GM19468 (cell line): Measurements from ENCODE around the gene SSBP3.

ENCODE experiments used
- ATAC-seq: cut with Tn5 transposase; IDR thresholded peaks from one replicate; pipeline ENCODE4 v1.9.1; 2021; ENCODE audit warnings: mild to moderate bottlenecking, moderate library complexity, moderate number of reproducible peaks; ENCODE audit not compliant: unreplicated experiment; ENCODE audit errors: extremely low read depth

SSBP3 gene

DNA sequence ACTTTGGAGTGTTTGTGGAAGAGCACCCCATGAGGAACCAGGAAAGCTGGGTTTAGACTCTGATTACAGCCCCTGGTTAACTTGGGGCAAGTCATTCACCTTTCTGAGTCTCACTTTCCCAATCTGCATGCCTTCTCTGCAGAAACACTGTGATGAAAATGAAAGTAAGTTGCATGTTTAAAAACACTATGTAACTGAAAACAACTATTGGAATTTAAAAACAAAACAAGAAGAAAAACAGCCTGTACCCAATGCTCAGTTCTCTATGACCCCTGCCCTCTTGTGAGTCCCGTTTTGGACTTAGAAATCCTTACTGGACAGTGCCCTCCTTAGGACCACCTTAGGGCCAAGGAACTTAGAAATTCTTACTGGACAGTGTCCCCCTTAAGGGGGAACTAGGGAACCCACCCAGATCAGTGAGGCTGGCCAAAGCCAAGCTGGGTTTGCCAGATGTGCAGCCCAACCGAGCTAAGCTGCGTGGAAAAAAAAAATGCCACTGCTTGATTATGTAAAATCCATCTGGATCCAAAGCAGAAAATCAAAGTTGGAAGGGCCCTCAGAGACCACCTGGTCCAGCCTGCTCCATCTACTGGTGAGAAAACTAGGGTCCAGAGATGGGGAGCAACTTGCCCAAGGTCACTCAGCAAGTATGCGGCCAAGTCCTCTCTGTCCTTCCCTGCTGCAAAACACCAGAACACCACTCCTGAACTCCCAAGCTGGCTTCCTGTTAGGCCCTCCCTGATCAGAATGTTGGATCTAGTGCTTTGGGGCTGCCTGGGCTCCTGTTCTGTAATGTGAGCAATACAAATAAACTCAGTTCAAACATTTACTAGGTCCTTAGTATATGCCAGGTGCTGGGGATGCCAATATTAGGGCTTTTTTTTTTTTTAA is 128.5 kb downstream of the SSBP3 start:
- no peak for ATAC-seq

DNA sequence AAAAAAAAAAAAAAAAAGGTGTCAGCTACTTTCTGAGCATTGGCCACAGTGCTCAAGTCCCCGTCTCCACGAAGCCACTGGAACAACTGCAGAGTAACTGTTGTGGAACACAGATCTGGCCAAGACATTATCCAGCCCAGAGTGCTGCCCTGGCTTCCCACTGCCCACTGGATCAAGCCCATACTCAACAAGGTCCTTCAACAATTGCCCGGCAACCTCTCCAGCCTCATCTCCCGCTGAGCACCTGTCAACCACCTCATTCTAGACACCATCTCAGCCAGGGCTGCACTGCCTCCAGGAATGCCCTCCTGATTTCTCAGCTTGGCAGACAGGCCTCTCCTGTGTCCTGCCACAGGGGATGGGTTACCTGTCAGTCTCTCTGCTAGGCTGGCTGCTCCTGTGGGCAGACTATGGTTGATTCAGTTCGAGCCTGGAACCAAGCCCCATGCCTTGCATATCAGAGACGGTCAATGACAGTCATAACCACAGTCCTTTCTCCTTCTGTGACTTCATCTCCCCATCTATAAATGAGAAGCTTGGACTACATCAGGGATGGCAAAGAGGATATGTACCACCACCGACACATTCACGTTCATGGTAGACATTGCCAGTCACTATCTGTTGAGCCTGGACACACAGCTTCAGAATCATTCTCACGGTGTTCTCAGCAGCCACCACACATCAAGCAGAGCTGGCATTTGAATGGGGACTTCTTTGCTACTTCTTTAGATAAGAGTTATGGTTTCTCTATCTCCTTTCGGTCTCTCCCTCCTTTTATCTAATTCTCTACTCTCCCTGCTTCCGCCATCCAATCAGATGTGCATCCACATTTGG is 129.4 kb downstream of the SSBP3 start:
- no peak for ATAC-seq

DNA sequence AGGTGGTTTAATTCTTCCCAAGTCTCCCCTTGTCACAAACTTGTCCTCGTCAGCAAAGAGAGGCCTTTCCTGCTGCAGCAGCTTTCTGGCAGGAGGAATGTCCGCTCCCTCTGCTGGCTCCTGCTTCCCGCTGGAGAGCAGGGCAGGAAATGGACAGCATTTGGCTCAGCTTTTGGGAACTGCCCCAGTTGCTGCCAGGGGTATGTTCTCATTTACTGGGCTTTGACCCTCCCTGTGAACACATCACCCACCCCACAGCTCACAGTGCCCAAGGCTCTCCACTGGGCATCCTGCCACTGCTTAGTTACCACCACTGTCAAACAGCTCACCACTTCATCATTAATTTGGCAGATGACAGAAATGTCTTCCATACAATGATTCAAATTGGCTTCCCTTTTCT is 130.8 kb downstream of the SSBP3 start:
- no peak for ATAC-seq

DNA sequence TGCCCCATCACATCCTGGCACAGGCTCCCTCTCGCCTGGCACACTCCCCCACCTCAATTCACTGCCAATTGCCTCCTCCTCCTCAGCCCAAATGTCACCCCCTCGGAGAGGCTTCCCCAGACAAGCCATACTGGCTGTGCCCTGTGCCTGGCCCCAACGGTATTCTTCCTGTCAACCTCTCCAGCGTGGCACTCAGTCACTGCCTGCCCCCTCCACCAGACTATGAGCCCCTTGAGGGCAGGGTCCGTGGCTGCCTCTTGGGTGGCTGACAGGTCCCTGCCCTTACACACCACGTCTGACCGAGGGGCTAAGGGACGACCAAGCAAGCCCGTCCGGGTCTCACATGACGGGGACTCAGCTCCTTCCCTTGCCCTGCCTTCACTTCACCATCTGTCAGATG is 131.3 kb downstream of the SSBP3 start:
- ATAC-seq = no peak

DNA sequence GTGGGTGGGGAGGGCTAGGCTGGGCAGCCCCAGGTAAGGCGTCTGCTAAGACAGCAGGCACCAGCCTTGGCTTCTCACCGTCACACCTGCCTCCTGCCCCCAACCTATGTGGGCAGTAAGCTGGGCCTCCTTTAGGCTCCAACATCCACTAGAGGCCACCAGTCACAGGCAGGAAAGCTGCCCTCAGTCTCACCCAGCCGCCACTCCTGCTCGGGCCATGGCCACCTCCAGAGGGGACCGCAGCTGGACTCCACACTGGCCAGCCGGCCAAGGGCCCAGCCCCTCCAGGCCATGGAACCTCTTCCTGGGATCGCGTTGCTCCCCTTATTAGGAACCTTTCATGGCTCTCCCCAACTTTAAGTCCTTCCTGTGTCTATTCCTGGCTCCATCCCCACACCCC is 131.7 kb downstream of the SSBP3 start:
- no peak for ATAC-seq

DNA sequence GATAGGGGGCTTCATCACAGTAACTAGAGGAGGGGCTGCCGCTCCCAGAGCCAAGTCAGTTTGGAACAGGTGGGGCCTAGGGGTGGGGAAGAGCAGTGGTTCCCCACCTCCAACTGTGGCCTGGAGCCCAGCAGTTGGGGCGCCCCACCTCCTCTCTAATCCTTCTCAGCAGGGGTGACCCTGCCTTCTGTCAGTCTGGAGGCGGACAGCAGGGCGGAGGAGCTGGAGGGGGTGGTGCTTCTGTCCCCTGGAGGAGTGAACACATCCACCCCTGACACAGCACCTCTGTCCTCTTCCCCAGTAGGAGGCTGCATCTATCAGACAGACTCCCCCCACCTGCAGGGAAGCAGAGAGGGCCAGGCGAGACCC is 132.4 kb downstream of the SSBP3 start:
- ATAC-seq = no peak

DNA sequence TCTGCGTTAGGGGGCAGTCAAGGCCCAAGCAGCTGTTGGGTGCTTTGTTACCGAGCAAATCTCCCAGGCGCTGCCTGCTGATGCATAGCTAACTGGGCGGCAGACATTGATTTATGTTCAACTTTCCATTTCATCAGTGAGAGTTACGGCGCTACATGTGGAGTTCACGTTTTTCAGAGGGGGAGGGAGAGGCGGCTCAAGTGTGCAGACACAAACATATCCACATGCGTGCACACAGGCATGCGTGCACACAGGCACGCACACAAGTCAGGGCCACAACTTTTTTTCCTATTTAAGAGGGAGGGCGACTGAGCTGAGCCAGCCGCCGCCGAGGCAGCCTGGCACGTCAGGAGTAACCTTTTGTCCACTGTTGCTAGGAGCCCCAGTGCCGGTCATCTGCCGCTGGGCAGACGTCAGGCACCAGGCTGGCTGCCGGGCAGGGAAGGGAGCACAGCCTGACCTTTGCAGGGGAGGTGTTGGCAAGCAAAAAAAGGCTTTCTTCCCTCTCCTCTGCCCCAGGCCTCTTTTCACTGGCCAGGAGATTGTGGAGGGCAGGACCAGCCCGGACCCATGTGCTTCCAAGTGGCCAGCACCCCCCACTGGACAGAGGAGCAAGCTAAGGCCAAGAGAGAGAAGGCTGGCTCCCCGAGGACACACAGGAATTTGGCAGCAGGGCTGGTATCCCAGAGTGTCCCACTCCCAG is 133.0 kb downstream of the SSBP3 start:
- ATAC-seq = no peak

DNA sequence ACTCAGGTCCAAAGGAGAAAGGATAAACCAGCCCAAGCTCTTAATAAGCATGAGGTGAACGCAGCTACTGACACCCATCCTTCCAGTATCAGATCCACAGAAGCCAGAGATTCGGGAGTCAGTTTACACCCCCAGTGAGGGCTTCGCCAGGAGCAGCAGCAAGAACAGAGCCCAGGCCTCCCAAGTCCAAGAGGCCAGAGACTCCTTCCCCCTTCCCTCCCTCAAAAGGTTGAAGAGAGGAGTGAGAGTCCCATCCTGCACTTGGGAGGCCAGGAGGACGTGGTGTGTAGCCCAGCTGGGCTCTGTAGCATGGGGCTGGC is 133.5 kb downstream of the SSBP3 start:
- ATAC-seq = no peak

DNA sequence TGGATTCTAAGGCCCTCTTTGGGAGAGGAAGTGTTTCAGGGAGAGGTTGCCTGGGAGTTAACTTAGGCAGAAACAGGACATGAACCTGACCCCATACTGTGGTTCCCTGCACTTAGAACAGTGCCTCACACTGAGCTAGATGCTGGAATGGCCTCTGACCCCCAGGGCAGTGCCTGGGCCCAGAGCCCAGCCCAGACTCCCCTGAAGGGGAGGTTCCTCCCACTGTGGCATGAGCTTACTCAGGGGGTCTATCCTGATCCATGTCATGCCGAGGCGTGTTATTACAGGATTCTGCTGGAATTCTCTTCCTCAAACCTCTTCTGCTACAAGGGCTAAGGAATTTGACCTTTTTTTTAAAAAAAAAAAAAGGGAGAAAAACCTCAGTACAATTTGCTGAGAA is 134.1 kb downstream of the SSBP3 start:
- ATAC-seq = no peak

DNA sequence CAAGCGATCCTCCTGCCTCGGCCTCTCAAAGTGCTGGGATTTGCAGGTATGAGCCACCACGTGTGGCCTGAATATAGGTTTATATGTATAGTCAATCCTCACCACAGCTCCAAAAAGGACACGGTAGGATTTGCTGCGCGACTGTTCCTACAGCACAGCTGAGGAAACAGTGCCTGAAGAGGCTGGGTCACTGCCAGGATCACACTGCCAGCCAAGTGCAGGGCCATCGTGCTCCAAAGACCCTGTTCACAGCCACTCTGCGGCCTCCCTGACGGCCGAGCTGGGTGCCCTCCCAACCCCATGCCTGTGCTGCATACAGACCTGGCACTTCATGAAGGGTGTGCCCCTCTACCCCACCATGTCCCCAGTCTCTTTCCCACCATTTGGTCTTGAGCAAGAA is 134.9 kb downstream of the SSBP3 start:
- no peak for ATAC-seq

DNA sequence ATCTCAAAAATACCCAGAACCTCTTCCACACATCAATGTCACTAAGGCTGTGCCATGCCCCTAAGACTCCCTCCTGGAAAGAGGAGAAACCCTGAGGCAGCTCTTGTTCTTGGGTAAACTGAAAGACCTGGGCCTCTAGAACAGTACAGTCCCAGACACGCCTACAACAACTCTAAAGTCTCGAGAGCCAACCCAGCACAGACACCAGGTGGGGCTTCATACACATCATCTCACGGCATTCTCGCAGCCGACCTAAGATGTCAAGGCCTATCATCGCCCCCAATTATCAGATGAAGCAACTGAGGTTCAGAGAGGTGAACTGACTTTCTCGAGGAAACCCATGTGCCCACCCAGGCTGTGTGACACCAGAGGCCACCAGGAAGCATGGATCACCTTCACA is 135.7 kb downstream of the SSBP3 start:
- ATAC-seq = no peak

DNA sequence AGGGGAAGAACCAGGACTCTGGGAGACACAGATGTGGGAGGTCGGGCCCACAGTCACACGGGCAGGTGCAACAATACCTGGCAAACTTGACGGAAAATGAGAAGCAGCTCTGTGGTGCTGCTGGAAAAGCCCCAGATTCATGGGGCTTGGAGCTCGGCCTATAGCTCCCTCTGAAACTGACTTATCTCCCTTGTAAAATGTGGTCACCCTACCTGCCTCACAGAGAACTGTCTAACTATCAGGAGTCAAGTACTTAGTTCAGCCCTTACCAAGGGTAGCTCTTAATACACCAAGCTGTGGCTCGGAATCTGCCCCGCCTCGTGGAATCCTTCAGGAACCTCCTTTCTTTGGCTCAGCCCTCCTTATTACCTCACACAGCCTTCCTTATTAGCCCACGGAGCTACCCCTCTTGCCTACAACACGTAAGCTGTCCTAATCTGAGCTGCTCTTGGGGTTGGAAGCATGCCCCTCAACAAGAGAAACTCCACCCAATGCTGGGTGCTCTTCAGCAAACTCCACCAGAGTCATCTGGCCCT is 137.4 kb downstream of the SSBP3 start:
- ATAC-seq = no peak

DNA sequence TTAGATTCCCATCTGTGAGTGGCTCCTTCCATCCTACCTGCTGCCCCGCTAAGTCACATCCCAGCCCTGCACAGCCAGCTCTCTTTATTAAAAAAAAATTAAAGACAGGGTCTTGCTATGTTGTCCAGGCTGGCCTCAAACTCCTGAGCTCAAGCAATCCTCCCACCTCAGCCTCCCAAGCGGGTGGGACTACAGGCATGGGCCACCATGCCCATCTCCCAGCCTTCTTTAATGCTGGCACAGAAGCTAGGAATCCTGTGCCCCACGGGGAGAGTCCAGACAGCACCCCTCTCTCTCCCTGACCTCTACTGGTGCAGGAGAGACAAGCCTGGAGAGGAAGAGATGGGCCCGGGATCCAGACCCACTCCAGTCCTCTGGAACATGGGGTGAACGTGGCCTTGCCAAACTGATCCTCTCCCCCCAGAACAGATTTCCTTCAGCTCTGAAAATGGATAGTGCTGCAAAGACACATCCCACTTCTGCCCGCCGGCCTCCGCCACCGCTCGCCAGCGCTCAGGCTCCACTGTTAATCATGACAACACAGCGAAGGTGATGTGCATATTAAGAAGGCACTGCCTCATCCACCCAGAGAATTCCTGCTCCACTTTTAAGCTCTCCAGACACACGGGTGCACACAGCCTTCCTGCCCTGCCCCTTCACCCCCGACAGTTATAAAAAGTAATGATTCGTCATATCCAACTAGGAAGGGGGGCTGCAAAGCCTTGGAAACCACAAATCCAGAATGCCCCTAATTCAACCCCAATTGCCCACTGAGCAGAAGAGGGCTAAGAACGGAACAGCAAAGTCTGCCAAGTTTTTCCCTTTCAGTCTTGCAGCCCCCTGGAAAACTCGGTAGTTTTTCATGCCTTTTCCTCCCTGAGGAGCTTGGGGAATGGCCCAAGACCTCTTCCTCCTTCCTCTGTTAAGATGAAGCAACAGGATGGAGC is 138.1 kb downstream of the SSBP3 start:
- ATAC-seq = no peak

DNA sequence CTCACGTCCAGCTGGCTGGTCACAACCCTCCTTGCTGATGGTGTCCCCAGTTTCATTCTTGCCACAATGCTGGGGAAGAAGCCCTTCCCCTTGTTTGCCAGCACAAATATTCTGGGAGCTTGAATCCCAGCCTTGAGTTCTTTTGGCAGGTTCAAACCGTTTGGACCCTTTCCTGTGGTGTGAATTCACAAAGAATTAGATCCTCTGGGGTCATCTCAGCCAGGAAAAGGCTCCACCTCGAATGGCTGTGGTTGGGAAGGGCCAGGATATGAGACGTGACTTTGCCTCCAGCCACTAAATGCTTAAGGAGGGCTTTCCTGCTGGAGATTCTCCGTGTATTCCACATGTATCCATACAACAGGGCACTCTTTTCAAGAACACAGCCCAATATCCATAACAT is 139.3 kb downstream of the SSBP3 start:
- ATAC-seq = no peak

DNA sequence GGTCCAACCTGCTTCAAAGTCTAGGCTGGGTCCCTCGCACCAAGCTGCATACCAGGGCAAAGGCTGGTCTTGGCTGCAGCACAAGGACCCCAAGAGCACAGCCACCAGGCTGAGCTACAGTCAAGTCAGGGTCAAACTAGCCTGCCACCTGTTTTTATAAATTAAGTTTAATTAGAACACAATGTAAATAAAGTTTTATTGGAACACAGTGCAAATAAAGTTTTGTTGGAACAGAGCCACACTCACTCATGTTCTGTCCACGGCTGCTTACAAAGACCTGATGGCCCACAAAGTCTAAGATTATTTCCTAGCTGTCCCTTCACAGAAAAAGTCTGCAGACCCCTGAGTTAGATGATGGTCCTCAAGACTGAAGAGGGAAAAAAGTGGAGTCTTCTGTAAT is 140.0 kb downstream of the SSBP3 start:
- ATAC-seq = no peak

DNA sequence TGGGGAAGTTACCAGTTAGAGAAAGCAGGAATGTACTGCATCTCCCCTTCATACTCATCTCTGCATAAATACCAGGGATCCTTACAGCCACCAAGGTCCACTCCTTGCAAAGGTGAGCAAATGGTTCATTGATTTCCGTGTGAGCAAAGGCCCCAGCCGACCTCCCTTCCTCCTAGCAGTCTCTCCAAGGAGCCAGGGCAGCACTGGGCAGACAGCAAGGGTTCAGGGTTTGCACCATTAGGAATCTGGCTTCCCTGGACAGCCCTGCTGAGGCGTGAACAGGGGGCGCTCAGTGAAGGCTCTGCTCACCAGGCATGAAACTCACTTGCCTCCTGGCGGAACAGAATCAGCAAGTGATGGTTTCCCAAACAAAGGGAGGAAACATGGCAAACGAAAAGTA is 140.5 kb downstream of the SSBP3 start:
- no peak for ATAC-seq

DNA sequence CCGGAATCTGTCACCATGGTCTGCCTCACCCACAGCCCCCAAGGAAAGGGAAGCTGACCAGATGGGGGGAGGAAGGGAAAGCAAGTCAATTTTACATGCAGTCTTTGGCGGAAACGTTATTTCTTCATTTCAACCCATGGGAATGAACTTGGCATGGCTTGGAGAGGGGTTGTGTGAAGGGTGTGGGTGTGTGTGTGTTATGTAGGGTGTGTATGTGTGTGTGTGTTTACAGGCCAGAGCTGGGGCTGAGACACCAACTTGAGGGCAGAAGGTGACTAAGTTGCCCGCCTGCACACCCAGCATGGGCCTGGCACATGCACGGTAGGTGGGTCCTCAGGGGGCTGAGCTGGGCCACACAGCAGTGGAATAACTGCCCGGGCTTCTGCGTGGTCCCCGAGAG is 141.1 kb downstream of the SSBP3 start:
- no peak for ATAC-seq

DNA sequence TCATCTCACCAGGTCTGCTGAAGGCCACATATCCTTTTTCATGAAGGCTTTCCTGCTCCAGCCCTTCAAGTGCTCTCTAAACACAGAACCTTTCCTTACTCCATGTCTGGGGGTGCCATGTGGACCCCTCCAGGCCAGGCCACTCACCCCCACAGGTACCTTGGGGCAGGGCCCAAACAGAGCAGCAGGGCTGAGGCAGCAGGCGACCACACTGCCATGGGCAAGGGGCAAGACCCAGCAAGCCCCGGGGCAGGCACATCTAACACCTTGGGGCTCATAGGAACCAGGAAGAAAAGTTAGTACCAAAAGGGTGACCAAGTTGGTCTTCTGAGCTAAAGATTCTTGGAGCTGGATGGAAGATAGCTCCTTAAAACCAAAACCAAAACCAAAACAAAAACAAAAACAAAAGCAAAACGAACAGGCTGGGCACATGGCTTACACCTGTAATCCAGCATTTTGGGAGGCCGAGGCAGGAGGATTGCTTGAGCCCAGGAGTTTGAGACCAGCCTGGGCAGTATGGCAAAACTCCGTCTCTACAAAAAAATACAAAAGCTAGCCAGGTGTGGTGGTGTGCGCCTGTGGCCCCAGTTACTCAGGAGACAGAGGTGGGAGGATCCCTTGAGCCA is 142.5 kb downstream of the SSBP3 start:
- no peak for ATAC-seq

DNA sequence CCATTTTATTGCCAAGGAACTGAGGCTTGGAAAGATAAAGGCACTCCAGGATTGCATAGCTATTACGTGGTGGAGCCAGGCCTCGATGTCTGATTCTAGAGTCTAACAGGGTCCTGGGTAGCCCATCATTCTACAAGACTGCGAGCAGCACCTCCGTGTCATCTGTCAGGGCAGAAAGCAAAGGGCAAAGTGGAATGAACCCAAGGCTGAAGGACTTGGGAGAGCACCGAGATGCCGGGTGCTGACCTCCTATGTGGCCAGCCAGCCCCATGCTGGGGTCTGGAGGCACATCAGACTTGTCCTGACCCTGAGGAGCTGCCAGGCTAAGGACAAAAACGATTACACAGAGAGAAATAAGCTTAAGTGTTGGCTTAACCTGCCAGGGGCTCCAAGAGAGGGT is 143.9 kb downstream of the SSBP3 start:
- no peak for ATAC-seq
